DND-41 (cell line): ENCODE data around the gene RARG.
"Not testable (repeated sequence)": the region's sequence is repeated elsewhere in the genome, so short reads cannot be mapped to it uniquely, and the experiment has no call there.

Experiments used
- ATAC-seq: fragments of 200-7000 bp; cut with Tn5 transposase; 3 replicates; pipeline ENCODE4 v1.9.1; 2021; ENCODE audit warnings: low read depth; ENCODE audit not compliant: insufficient read depth
- DNase-seq: peaks from one replicate; pipeline ENCODE4 v3.0.0-alpha.2; 2020
- H2AFZ ChIP-seq: 2 replicates; pipeline ENCODE4 v1.6.0; 2012; ENCODE audit warnings: low read depth, low read length
- H3K27ac ChIP-seq: 2 replicates; pipeline ENCODE4 v1.5.1; 2012; ENCODE audit warnings: low read length, inconsistent platforms
- H3K27me3 ChIP-seq: fragments of 200-600 bp; sonication (generic); 2 replicates; pipeline ENCODE4 v1.6.0; 2012; ENCODE audit warnings: low read length, mild to moderate bottlenecking, inconsistent platforms; ENCODE audit not compliant: insufficient read depth, poor library complexity
- H3K36me3 ChIP-seq: 2 replicates; pipeline ENCODE4 v1.5.1; 2012; ENCODE audit warnings: low read length, inconsistent platforms; ENCODE audit not compliant: insufficient read depth
- H3K4me1 ChIP-seq: 2 replicates; pipeline ENCODE4 v1.5.1; 2012; ENCODE audit warnings: mild to moderate bottlenecking, low read length; ENCODE audit not compliant: insufficient read depth
- H3K4me2 ChIP-seq: 2 replicates; pipeline ENCODE4 v1.6.0; 2012; ENCODE audit warnings: mild to moderate bottlenecking, moderate library complexity, low read length, inconsistent platforms; ENCODE audit not compliant: insufficient read depth
- H3K4me3 ChIP-seq, 2 experiments: fragments of 200-600 bp in 1 of 2; shearing (Covaris generic) in 1 of 2; 2 replicates each; pipeline ENCODE4 v1.5.1; 2012 to 2016; ENCODE audit warnings: inconsistent platforms in 2 of 2, low read length in 2 of 2, mild to moderate bottlenecking in 2 of 2, low read depth in 1 of 2, moderate library complexity in 1 of 2
- H3K79me2 ChIP-seq: 2 replicates; pipeline ENCODE4 v1.6.0; 2012; ENCODE audit warnings: low read length, inconsistent platforms; ENCODE audit not compliant: insufficient read depth
- H3K9ac ChIP-seq: 2 replicates; pipeline ENCODE4 v1.6.0; 2012; ENCODE audit warnings: low read depth, mild to moderate bottlenecking, inconsistent platforms, low read length, moderate library complexity
- H3K9me3 ChIP-seq: 2 replicates; pipeline ENCODE4 v1.5.1; 2012; ENCODE audit warnings: low read length, moderate library complexity, mild to moderate bottlenecking, inconsistent platforms; ENCODE audit not compliant: insufficient read depth, severe bottlenecking
- H4K20me1 ChIP-seq: 2 replicates; pipeline ENCODE4 v1.6.0; 2012; ENCODE audit warnings: low read length; ENCODE audit not compliant: insufficient read depth
- EZH2 ChIP-seq: IDR thresholded peaks from 3 replicates; pipeline ENCODE4 v1.6.1; 2012; ENCODE audit warnings: borderline replicate concordance, low read depth, mild to moderate bottlenecking, moderate library complexity, low read length, inconsistent platforms; ENCODE audit not compliant: severe bottlenecking
- TF ChIP-seq, protein P1 (sequence below): IDR thresholded peaks from 2 replicates; pipeline ENCODE4 v1.5.1; 2012; ENCODE audit warnings: borderline replicate concordance, low read length, moderate library complexity, mild to moderate bottlenecking; ENCODE audit not compliant: poor library complexity, severe bottlenecking; ENCODE audit errors: extremely low read depth

RARG gene

DNA sequence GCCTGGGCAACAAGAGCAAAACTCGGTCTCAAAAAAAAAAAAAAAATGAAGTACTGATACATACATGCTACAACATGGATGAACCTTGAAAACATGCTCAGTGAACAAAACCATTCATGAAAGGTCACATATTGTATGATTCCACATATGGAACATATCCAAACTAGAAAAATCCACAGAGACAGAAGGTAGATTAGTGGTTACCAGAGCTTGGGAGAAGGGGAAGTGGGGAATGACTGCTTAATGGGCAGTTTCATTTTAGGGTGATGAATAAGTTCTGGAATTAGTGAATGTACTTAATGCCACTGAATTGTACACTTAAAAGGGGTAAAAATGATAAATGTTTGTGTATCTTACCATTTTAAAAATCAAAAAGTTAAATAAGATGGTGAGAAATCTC, 27.7 kb downstream of the RARG start:
- Histone ChIP-seq H3K27me3 (peaks cover 4% of the 10 kb centered on the region), H3K4me3 (no peak overlapping the region), H3K9ac (no peak overlapping the region), H3K4me1 (peaks cover 6% of the 10 kb centered on the region), H3K4me2 (no peak overlapping the region), H4K20me1 (no peaks in the 10 kb centered on the region), H3K9me3 (no peaks in the 10 kb centered on the region), H2AFZ (no peak overlapping the region), H3K27ac (no peak overlapping the region), H3K36me3 (no peaks in the 10 kb centered on the region), H3K79me2 (no peaks in the 10 kb centered on the region)
- DNase-seq (no peak), ATAC-seq (no peak)
- TF ChIP-seq EZH2: no peak

DNA sequence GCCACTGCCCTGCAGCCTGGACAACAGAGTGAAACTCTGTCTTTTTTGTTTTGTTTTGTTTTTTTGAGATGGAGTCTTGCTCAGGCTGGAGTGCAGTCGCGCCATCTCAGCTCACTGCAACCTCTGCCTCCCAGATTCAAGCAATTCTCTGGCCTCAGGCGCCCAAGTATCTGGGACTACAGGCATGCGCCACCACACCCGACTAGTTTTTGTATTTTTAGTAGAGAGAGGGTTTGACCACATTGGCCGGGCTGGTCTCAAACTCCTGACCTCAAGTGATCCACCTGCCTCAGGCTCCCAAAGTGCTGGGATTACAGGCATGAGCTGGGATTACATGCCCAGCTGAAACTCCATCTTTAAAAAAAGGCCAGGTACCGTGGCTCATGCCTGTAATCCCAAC, 29.7 kb downstream of the RARG start:
- H2AFZ ChIP-seq, H3K9me3 ChIP-seq, H3K4me1 ChIP-seq, H3K27ac ChIP-seq, H3K36me3 ChIP-seq, H3K4me3 ChIP-seq, H3K9ac ChIP-seq, H3K79me2 ChIP-seq, DNase-seq, H3K27me3 ChIP-seq, ATAC-seq, H4K20me1 ChIP-seq, H3K4me2 ChIP-seq: not testable (repeated sequence)

DNA sequence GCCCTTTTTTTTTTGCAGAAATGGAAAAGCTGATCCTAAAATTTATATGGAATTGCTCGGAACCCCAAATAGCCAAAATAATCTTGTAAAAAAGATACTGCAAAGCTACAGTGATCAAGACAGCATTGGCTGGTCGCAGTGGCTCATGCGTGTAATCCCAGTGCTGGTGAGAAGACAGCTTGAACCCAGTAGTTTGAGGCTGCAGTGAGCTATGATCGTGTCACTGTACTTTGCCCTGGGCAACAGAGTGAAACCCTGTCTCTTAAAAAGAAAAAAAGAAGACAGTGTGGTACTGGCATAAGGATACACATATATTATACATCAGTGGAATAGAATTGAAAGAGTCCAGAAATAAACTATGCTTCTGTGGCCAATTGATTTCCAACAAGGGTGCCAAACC, 30.4 kb downstream of the RARG start:
- no peaks in the 10 kb centered on the region for H3K36me3 ChIP-seq
- no peak overlapping the region for H2AFZ ChIP-seq
- H3K4me2 ChIP-seq: no peak overlapping the region
- H3K79me2 ChIP-seq: no peaks in the 10 kb centered on the region
- TF ChIP-seq, protein P1, sequence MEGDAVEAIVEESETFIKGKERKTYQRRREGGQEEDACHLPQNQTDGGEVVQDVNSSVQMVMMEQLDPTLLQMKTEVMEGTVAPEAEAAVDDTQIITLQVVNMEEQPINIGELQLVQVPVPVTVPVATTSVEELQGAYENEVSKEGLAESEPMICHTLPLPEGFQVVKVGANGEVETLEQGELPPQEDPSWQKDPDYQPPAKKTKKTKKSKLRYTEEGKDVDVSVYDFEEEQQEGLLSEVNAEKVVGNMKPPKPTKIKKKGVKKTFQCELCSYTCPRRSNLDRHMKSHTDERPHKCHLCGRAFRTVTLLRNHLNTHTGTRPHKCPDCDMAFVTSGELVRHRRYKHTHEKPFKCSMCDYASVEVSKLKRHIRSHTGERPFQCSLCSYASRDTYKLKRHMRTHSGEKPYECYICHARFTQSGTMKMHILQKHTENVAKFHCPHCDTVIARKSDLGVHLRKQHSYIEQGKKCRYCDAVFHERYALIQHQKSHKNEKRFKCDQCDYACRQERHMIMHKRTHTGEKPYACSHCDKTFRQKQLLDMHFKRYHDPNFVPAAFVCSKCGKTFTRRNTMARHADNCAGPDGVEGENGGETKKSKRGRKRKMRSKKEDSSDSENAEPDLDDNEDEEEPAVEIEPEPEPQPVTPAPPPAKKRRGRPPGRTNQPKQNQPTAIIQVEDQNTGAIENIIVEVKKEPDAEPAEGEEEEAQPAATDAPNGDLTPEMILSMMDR: no peak
- no peak for TF ChIP-seq EZH2
- H3K9ac ChIP-seq: no peak overlapping the region
- DNase-seq (no peak), ATAC-seq (no peak)
- no peaks in the 10 kb centered on the region for H3K27me3 ChIP-seq
- no peak overlapping the region for H3K4me3 ChIP-seq
- H3K4me1 ChIP-seq: peaks cover 5% of the 10 kb centered on the region; the same call in 1 of the 2 replicates
- H3K9me3 ChIP-seq: no peaks in the 10 kb centered on the region
- no peaks in the 10 kb centered on the region for H4K20me1 ChIP-seq
- no peak overlapping the region for H3K27ac ChIP-seq

DNA sequence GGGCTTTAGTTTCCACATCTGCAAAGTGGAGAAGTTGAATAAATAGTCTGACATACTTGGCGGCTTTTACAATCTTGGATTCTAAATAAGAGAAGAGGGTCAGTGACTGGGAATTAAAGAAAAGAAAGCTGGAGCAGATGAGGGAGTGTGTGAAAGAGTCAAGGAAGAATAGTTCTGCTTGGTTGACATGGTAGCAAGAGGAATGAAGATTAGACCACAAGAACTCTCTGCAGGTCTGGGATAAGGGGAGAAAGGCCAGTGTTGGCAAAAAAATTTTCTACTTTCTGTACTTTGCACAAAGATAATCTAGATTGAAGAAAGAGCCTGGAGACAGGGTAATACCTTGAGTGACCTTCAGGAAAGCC, 30.9 kb downstream of the RARG start:
- Histone ChIP-seq H3K9ac (no peak overlapping the region), H3K4me1 (peaks cover 5% of the 10 kb centered on the region; the same call in 1 of the 2 replicates), H3K79me2 (no peaks in the 10 kb centered on the region), H4K20me1 (no peaks in the 10 kb centered on the region), H3K4me3 (no peak overlapping the region), H3K9me3 (no peaks in the 10 kb centered on the region), H3K36me3 (no peaks in the 10 kb centered on the region), H3K27me3 (no peaks in the 10 kb centered on the region), H3K4me2 (no peak overlapping the region), H3K27ac (no peak overlapping the region), H2AFZ (no peak overlapping the region)
- ATAC-seq (no peak), DNase-seq (no peak)
- TF ChIP-seq, protein P1: no peak
- no peak for TF ChIP-seq EZH2
